Stimulated activated CD4-positive, alpha-beta T cell treated with anti-CD3 and anti-CD28 coated beads, TNF-alpha, amount 100 ng/mL, for 4 hours (primary cell): ENCODE results near the gene ATP4B.
"Not testable (repeated sequence)": the region's sequence is repeated elsewhere in the genome, so short reads cannot be mapped to it uniquely, and the experiment has no call there.

ENCODE experiments used
- DNase-seq, 3 experiments: peaks; one replicate each; pipeline ENCODE4 v3.0.0-alpha.2; 2020; ENCODE audit warnings: low read depth in 3 of 3

ATP4B gene

DNA sequence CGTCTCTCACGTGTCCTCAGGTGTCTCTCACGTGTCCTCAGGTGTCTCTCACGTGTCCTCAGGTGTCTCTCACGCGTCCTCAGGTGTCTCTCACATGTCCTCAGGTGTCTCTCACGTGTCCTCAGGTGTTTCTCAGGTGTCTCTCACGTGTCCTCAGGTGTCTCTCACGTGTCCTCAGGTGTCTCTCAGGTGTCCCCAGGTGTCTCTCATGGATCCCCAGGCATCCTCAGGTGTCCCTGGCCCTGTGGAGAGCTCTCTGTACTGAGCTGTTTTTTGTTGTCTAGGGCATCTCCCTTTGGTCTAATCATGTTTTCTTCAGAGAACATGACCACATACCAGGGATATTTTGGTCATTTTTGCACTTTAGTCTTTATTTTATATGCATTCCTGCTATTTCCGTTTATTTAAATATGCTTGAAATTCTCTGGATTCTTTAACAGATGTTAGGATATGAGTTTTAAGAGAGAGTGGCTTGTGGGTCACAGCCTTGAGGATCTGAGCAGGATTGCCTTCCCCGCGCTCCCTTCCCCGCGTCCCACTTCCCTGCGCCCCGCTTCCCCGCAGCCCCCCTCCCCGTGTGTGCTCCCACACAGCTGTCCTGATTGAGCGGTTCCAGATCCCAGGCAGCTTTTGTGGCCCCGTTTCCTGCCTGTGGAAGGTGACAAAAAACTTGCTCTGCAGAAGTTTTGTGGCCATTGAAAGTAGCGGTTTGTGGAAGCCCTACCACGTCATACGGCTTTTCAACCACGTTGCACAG, 31.9 kb downstream of the ATP4B start:
- no peak for DNase-seq

DNA sequence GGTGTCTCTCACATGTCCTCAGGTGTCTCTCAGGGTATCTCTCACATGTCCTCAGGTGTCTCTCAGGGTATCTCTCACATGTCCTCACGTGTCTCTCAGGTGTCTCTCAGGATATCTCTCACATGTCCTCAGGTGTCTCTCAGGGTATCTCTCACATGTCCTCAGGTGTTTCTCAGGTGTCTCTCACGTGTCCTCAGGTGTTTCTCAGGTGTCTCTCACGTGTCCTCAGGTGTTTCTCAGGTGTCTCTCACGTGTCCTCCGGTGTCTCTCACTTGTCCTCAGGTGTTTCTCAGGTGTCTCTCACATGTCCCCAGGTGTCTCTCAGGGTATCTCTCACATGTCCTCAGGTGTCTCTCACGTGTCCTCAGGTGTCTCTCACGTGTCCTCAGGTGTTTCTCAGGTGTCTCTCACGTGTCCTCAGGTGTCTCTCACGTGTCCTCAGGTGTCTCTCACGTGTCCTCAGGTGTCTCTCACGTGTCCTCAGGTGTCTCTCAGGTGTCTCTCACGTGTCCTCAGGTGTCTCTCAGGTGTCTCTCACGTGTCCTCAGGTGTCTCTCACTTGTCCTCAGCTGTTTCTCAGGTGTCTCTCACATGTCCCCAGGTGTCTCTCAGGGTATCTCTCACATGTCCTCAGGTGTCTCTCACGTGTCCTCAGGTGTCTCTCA, 33.2 kb downstream of the ATP4B start:
- DNase-seq = not testable (repeated sequence)

DNA sequence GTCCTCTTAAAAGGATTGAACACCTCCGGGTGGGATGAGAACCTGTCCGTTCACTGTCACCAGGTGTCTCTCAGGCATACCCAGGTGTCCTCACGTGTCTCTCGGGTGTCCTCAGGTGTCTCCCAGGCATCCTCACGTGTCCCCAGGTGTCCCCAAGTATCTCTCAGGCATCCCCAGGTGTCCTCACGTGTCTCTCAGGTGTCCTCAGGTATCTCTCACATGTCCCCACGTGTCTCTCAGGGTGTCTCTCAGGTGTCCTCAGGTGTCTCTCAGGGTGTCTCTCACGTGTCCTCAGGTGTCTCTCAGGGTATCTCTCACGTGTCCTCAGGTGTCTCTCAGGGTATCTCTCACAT, 33.8 kb downstream of the ATP4B start:
- DNase-seq = no peak

DNA sequence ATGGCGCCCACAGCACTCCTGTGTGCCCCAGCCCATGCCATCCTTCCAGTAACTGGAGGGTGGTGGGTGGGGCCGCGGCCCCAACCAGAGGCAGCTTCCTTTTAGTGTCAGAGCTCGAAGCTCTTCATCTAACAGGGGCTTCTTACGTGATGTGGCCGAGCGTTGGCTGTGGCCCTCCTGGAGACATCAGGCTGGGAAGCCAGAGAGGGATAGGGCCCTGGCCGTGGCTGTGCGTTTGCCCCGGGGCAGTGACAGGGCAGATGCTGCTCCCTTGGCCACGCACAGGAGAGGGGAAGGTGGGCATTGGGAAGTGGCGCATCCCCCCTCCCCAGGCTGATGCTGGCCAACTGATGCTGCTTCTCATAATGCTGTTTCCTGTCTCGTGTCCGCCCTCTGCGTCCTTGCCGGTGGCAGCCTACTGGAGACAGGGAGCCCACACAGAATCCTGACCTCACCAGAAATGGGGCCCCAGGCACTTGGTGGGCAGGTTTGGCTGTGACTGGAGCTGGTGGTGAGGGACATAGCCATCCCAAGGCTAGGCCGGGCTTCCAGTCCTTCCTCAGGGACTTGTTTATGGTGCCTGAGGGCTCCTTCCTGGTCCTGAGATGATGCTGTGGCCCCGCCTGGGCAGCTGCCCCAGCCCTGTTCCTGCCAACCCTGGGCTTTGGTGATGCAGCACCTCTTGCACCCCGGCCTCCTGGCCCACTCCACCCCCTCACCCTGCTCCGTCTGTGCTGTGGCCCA, 34.3 kb downstream of the ATP4B start:
- DNase-seq = no peak

DNA sequence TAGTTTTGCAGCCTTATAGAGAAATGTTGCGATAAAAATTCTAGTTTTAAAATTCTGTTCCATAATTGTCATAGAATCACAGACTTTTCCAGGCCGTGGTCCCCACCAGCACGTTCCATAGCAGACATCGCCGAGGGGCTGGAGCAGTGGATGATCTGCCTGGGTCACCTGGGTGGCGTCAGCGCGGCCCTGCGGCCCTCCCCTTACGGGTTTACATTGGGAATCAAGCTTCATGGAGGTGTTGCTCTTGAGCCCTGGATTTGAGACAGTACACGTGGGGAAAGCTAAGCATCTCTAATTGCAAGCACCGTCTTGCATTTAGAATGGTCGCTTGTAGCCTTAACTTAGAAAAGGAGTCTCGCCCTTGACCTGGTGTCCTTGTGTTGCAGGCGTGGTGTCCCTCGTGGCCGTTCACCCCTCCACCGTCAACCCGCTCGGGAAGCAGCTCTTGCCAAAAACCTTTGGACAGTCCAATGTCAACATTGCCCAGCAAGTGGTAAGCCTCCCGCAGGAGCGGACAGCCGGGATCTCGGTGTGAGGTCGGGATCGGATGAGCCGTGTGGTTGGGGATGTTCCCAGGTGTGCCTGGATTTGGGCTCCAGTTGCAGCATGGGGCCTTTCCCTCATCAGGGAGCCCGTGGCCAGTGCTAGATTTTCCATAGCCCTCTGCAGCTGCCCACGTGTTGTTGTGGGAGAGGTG, 35.1 kb downstream of the ATP4B start:
- no peak for DNase-seq

DNA sequence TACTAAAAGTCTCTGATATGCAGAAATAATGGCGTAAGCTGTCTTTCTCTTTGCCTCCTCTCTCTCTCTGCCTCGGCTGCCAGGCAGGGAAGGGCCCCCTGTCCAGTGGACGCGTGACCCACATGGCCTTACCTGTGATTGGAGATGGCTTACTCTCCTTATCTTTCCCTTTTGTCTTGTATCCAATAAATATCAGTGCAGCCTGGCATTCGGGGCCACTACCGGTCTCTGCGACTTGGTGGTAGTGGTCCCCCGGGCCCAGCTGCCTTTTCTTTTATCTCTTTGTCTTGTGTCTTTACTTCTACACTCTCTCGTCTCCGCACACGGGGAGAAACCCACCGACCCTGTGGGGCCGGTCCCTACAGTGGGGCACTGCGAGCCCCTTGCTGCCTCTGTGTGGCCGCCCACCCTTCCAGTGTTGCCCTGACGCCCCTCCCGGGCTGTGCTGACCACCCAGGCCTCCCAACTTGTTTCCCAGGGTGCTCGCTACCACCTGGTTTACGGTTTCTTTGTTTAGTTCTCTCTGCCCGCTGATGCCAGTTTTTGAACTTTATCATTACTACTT, 35.9 kb downstream of the ATP4B start:
- DNase-seq = not testable (repeated sequence)

DNA sequence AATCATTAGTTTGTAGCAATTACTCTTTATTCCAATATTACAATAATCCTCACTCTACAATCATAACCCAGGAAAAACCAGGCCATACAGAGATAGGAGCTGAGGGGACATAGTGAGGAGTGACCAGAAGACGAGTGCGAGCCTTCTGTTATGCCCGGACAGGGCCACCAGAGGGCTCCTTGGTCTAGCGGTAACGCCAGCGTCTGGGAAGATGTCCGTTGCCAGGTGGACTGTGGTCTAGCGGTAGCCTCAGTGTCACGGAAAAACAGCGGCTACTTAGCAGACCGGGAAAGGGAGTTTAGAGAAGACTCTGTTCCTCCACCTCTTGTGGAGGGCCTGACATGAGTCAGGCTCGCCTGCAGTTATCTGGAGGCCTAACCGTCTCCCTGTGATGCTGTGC, 36.5 kb downstream of the ATP4B start:
- DNase-seq = not testable (repeated sequence)

DNA sequence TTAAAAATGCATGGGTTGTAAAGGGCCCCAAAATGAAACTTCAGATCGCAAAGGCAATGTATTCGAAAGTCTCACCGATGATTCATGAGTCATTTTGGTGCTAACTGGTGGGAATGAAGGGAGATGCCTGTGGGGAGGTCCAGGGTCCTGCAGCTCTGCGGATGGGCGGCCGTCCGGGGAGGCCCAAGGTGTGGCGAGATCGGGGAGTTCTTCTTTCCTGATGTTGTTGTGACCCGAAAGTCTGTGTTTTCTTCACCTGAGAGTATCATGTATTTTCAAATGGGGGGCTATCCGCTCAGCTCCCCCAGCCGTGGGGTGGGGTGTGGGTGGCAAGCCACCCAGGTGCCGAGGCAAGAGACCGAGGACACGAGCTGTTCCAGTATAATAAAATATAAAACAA, 37.0 kb downstream of the ATP4B start:
- DNase-seq = no peak

DNA sequence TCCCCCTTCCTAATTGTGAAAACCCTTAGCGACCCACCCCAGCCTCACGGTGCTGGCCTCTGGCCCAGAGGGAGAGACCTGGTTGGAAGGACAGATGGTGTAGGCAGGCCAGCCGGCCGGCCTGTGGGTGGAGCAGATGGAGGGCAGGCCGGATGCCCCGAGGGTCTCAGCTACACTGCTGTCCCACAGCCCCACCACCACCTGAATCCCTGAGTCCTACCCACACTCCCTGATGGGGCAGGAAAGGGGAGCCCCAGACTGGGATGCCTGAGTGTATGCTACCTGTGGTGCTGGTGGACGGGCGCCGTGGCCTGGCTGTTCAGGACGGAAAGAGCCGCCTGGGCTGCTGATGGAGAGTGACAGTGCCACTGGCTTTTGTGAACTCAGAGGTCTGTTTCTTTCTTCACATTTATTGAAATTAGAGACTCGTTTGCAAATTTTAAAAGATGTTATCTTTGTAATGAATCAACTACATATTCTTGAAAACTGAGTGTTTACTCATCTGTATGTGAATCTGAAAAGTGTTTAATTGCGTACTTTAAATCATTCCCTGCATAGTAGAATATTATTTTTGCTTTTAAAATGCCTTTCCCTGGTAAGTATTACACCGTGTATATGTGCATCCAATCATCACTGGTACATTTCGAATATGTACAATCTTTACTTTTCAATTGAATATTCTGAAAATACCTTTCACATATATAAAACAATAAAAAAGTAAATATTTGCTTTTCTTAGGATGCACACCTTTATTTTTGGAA, 37.8 kb downstream of the ATP4B start:
- no peak for DNase-seq

DNA sequence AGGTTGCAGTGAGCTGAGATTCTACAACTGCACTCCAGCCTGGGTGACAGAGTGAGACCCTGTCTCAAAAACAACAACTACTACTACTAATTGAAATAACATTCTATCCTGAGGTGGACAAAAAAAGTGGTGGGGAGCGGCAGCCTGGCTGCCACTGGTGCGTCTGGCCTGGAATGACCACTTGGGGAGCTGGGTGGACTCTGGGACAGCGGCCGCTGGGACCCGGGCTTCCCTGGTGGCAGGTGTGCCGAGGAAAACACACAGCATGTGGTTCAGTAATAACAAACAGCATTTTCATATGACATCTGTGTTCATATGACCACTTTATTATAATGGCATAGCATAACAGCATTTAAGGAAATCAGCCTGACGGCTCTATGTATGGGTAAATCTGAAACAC, 39.5 kb downstream of the ATP4B start:
- no peak for DNase-seq

DNA sequence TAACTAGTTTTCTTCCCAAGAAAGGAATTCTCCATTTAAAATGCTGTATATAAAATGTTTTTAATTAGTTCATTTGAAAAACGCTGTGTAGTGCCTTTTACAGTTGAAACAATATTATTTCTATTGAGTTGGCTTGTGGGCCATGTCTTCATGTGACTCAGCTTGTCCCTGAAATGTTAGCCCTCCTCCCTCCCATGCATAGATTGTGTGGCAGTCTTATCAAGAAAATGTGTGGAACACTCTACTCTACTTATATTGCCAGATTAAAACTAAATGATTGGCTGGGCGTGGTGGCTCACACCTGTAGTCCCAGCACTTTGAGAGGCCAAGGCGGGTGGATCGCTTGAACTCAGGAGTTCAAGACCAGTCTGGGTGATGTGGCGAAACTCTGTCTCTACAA, 40.0 kb downstream of the ATP4B start:
- DNase-seq = no peak

DNA sequence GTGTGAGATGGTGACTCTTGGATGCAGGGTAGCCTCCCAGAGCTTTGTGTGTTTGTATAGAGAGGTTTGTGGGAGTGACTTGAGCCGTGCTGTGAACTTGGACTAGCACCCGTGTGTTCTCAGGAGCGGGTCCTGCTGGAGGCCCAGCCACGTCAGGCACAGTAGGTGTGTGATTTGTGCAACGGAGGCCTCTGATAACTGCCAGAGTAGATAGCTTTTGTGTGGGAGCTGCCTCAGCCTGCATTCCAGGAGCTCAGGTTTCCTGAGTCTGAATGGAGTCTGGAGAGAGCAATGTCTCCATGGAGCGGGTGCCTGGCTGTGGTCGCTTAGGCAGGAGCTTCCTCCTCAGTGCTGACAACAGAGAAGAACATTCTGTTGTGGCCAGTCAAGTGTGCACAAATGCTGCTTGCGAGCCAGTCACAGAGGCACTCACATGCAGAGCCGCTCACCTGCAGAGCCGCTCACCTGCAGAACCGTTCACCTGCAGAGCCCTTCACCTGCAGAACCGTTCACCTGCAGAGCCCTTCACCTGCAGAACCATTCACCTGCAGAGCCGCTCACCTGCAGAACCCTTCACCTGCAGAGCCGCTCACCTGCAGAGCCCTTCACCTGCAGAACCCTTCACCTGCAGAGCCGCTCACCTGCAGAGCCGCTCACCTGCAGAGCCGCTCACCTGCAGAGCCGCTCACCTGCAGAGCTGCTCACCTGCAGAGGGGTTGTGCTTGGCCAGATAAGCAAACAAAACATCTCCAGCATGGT, 40.8 kb downstream of the ATP4B start:
- DNase-seq = no peak

DNA sequence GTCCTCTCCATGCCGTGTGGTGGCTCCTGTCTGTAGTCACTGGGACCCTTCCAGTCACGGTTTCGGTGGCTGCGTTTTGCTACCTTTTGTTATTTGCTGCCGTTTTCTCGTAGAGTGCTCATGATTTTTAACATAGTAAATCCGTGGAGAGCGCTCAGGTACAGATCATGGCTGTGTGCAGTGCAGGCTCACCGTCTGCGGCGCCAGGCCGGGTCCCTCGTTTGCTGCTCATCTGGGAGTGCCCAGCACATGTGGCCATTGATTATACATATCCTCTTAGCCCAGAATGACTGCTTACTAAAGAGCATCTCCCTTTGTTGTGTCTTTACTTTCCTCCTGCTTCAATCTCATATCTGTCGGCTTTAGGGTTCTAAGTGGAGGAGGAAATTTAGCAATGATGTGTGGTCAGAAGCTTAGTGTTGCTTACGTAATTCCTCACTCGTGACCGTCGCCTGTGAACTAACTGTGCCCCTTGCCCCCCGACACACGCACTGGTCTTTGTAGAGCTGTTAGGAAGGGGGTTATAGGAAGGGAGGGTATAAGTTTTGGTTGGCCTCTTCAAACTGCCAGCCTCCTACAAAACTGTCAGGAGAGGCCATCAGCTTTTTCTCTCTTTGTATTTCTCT, 41.6 kb downstream of the ATP4B start:
- no peak for DNase-seq

DNA sequence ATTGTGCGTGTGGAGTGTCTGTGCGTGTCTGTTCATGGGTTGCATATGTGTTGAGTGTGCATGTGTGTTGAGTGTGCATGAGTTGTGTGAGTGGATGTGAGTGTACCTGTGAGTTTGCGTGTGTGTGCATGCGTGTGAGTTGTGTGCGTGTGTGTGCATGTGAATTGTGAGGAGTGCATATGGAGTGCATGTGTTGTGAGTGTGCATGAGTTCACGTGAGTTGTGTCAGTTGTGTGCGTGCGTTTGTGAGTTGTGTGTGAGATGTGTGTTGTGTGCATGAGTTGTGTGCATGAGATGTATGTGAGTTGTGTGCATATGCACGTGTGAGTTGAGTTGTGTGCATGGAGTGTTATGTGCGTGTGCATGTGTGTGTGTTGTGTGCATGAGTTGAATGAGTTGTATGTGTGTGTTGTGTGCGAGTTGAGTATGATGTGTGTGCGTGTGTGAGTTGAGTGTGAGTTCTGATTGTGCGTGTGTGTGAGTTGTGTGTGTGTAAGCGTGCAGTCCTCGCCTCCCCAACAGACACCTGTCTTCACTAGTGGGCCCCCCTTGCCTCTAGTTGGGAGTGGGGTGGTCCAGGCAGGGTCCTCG, 44.1 kb downstream of the ATP4B start:
- no peak for DNase-seq

DNA sequence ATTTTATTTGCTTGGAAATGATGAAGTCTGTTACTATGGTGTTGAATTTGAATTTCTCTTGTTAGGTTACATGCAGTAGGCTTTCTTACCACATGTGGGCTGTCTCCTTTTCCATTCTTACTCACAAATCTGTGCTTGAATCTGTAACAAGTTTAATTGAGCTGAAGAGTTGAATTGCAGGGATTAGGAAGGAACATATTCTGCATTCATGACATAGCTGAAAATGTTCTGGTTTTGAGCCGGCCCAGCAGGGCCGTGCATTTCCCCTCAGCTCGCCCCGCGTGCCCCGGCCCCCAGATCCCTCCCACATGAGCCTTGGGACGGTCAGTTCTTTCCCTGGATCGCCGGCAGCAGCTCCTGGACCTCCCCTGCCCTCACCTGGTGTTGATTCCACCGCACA, 45.4 kb downstream of the ATP4B start:
- DNase-seq = no peak

DNA sequence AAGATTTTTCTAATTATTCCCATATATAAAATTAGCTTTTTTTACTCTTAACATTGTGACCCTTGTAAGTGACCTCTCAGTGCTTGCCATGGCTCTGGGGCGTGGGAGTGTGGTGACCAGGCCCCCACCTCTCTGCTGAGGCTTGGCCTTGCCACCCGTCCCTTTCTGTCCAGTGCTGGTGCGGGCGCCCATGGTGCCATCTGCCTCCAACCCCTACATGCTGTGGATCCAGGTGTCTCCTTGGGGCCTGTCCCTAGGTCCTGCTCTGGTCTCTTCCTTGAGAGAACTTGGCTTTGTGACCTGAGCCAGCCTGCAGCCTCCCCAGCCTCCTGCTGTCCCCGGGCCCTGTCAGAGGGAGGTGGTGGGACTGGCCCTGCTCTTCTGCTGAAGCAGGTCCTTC, 46.0 kb downstream of the ATP4B start:
- no peak for DNase-seq

DNA sequence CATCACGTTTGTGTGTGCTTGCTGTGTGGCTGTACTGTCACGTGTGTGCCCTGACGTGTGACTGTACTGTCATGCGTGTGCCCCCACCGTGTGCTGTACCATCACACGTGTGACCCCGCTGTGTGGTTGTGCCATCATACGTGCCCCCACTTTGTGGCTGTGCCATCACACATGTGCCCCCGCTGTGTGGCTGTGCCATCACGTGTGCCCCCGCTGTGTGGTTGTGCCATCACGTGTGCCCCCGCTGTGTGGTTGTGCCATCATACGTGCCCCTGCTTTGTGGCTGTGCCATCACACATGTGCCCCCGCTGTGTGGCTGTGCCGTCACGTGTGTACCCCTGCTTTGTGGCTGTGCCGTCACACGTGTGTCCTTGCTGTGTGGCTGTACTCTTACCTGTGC, 47.7 kb downstream of the ATP4B start:
- no peak for DNase-seq

DNA sequence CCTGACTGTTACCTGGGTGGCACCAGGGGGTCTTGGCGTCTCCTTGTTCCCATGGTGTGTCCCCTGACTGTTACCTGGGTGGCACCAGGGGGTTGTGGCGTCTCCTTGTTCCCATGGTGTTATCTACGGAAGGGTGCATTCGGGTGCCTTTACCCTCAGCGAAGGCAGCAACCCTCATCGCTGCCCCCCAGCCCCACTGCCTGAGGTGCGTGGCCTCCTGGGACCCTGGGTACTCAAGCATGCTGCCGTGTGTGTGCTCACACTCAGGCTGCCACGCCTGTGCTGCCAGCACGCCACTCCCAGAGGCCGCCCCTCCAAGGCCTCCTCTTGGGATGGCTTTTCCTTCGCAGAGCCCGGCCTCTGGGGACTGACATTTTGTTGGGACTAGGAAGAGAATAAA, 48.4 kb downstream of the ATP4B start:
- no peak for DNase-seq

DNA sequence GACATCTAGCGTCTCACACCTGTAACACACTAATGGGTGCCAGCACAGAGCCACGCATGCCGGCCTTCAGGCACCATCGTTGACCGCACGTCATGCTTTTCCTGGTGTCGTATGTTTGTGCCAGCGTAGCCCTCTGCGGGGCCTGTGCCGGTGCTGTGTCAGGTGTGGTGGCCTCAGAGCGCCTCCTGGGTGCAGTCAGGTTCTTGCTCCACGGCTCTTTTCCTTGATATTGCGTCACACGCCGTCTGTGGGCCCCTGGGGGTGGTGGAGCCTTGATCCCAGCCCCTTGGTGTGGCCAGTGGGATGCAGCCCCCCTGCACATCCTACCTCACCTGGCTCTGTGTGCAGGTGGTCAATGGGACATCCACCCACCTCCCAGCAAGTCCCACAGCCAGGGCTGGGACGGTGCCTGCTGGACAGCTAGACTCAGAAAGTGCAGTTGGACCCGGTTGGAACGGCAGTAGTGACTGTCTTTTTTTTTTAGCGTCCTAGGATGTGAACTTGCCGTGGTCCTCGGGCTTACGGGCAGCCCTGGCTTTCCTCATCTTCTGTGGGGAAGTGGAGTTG, 48.9 kb downstream of the ATP4B start:
- DNase-seq = no peak
